HG02759 (cell line): Measurements from ENCODE around the gene CYRIA.

Experiments used
- ATAC-seq: cut with Tn5 transposase; IDR thresholded peaks from one replicate; pipeline ENCODE4 v1.9.1; 2021; ENCODE audit warnings: mild to moderate bottlenecking, moderate library complexity; ENCODE audit not compliant: unreplicated experiment

The CYRIA gene

DNA sequence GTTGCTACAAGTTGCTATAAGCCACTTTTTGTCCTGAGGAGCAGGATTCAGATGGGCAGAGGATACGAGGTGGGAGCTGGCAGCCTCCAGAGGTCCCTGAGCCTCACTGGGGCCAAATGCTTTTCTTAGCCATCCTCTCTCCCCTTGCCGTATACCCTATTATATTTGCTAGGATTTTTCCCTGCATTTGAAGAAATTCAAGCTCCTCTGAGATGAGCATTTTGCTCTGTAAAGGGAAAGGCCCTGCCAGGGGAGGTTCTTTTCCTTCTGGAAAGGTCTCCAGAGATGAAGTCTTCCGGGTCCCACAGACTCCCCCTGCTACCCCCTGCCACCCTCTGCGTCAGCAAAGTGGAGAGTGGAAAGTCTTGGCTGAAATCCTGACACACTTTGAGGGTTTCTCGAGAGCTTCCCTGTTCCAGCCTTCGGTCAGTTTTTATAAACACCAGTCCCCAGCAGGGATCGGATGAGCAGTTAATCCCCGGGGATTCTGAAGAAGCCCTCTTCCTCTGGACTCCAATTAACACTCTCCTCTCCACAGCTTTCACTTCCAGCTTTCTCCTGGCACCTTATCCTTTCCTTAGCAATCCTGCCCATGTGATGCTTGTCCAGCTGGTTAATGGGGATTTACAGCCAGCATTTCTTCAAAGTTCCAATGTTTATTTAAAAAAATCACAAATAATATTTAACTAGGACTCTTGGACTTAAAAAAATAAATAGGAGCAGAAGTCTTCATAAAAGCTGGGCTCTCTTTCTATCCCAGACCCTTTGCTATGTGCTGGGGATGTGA, 13.1 kb downstream of the CYRIA start:
- no peak for ATAC-seq

DNA sequence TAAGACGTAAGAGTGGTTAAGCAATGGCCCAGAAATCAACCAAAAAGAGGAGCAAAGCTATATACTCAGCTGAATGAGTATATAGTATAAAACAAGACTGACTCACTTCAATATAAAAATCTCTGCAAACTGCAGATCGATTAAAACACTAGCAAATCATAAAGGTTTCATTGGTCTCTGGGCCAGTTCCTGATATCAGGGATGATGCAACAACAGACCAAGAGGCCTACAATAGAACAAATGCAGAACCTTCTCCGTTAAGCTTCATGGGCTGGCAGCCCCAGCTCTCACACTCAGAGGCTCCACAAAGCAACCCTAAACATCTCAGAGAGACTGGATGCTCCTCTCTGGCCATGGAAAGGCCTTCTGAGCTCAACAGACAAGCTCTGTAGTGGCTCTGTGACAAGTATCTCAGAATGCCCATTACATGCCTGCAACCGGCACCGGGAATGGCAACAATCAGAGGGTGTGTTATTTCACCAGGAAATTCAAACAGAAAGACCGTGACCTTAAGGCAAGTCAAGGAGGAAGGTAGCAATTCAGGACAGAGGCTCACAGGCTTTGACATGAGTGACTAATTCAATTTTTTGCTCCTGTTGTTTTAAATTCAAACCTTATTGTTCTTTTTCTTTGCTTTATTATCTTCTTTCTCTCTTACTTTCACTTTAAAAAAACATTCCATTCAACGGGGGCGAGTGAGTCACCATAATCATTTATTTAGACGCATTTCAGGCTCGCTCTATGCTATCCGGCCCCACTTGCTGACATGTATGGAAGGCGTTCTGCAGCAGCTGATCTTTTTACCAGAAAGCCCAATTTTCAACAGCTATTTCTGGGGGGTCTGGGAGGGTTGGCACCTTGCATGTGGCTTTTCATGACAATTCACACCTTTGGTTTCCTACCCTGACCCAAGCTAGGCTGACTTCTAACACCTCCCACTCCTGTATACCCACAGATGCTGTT, 15.1 kb downstream of the CYRIA start:
- ATAC-seq = no peak

DNA sequence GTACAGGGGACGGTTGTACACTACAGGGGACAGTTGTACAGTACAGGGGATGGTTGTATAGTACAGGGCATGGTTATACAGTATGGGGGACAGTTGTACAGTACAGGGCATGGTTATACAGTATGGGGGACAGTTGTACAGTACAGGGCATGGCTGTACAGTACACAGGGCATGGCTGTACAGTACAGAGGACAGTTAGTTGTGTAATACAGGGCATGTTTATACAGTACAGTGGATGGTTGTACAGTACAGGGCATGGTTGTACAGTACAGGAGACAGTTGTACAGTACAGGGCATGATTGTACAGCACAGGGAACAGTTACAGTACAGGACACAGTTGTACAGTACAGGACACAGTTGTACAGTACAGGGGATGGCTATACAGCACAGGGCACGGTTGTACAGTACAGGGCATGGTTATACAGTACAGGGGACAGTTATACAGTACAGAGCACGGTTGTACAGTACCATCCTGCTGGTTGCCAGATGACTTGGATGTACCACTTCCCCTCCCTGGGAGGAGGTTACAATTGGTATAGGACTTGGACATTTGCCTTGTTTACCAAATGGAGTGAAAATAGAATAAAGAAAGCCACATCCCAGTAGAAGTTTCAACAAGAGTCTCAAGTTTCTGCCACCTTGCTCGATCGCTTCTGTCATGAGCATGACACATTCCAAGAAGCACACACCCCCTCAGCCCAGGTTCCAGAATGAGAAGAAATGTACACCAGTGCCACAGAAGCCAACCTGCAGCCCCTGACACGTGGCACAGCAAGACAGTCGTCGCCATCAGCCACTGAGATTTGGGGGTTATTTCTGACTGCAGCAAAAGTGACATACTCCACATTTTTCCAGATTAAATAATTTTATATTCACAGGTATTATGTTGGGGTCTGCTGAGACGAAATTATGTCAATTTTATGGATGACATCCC, 16.0 kb downstream of the CYRIA start:
- ATAC-seq = no peak

DNA sequence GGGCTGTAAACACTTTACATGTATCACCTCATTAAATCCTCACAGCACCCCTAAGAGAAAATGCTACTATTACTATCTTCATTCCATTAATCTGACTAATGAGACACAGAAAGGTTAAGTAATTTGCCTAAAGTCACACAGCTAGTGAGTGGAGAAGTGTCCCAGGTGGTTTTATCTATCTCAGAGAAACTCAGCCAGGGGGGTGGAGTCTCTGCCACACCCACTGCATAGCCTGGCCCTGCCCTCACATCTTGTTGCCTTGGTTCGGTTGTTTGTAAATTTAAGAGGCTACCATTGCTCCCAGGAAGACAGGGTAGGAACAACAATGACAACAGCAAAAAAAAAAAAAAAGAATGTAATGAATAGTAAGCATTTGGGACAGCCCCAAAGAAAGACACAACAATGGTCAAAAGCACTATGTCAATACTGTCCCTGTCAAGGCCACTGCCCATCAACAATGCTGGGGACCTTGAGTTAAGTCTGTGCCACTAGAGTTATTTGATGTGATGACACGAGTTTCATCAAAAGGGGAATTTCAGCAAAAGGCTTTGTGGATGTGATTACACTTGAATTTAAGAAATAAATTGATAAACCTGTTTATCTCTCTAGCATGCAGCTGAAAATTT, 17.5 kb downstream of the CYRIA start:
- ATAC-seq = no peak

DNA sequence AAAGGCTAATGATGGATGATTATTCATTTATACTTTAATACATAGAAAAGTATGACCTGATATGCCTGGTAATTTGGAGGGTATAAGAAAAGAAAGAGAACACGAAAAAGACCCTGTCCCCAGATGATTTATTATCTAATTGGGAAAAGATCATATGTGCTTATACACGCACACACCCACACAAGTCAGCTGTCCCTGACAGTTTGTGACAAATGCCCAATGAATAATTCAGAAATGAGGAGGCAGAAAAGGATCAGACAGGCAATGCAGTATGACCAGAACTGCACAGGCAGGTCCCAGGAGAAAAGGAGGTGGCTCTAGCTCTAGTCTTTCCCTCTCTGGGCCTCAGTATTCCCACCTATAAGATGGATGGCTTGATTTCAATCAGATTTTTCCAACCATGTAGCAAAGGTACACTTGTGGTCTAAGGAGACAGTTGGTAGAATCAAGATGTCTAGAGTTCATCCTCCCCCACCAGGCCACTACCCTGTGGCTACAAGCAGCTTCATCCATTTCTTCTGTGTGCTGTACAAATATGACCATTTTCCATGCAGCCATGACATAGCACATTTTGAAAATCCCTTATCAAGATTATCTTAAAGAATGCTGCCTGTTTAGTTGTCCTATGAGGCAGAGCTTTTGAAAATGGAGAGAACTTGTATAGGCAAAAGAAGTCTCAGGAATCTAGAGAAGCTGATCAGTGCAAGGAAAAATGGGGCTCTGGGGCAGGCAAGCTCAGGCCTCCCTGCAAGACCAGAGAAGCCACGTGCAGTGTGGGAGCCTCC, 19.7 kb downstream of the CYRIA start:
- no peak for ATAC-seq

DNA sequence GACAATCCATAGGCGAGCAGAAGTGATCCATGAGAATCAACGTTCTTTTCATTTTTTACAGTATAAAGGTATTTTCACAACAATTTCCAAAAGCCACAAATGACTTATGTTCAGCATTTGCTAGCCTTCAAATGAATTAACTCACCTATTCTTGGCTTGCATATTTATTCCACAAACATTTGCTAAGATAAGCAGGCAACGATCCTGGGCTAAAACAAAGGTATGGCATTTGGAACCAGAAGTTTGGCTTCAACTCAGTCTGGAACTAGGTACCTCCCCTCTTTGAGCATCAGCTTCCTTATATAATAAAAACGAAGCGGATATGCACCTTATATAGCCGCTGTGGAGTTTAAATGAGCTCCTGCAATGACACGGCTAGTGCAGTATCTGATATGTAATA, 20.5 kb downstream of the CYRIA start:
- ATAC-seq = no peak

DNA sequence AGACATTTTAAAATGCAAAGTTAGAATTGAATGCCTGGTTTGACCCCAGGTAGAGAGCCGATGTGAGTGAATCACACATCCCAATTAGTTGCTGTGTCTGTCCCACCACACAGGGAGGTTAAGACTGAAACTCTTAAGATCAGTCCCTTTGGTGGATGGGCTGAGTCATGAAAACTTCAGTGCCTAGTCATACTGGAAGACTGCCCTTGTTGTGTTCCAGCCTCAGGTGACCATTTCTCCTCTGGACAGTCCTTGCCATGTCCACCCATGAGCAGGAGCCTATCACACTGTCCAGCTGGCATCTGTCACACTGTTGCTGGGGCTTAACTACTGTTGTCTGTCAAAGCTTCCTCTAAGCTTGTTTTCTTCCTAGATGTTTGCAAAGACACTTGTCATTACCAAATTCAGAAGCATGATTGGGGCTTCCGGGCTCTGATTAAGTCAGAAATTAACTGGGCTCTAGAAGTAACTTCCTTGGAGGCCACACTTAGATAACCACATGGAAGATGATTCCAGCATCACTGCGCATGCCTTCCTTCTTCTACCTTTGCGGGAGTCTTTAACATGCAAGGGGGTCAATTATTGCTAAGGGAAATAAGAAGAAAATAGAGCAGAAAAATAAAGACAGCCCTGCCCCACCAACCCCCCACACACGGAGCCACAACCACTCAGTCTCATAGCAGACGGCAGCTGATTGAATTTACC, 21.3 kb downstream of the CYRIA start:
- no peak for ATAC-seq

DNA sequence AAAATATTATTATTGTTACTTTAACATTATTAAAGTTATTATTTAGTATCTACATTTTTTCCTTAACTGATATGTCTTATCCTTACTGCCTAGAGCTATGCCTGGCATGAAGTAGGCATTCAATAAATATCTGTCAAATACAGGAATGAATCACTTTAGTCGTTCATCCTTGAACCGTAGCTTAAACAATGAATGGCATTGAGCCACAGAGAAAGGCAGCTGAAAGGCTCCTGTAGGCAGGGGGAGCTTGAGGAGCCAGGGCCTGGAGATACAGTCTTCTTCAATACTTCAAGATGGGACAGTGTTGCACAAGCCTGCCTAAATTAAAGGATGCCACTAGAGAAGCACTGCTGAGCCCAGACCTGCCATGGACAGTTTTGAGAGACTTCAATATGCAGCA, 22.5 kb downstream of the CYRIA start:
- no peak for ATAC-seq

DNA sequence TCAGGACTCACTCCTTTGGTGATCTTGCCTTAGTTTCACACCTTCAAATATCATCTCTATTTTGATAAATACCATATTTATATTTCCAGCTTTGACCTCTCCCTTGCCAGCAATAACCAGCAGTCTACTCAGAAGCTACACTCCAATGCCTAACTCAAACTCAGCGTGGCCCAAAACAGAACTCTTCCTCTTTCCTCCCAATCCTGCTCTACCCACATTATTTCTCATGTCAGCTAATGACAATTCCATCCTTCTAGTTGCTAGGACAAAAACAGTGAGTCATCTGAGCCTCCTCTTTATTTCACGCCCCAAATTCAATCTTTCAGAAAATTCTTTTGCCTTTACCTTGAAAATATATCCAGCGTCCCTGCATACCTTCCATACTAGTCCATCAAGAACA, 23.5 kb downstream of the CYRIA start:
- no peak for ATAC-seq

DNA sequence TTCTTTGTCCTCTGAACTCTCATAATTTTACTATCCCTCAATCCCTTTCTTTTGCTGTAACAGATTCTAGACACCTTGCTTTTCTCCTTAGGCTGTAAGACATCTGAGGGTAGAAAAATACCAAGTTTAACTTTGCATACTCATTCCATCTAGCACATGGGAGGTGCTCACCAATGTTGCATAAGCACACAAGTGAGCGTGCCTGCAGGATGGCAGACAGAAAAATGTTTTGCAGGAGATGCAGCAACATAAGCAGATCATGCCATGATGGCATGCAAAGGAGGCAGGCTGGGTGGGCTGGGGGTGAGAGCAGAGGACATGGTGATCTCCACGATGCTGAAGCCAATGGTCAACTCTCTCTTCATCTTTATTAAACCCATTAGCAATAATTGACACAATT, 24.1 kb downstream of the CYRIA start:
- no peak for ATAC-seq

DNA sequence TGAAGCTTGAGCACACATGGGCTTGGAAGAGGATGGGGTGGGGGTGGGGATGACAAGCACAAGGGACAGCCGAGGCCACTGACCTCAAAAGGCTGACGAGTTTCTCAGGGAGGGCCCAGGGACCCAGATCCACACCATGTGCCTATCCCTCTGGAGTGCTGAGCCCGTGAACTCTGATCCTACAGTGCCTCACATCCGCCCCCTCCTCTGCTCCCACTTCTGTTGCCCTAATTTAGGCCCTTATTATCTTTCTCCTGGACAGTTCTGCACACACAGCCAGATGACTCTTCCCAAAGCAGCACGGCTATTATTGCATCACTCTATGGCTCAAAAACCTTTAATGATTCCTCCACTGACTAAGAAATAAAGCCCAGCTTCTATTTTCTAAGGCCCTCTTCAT, 24.8 kb downstream of the CYRIA start:
- no peak for ATAC-seq

DNA sequence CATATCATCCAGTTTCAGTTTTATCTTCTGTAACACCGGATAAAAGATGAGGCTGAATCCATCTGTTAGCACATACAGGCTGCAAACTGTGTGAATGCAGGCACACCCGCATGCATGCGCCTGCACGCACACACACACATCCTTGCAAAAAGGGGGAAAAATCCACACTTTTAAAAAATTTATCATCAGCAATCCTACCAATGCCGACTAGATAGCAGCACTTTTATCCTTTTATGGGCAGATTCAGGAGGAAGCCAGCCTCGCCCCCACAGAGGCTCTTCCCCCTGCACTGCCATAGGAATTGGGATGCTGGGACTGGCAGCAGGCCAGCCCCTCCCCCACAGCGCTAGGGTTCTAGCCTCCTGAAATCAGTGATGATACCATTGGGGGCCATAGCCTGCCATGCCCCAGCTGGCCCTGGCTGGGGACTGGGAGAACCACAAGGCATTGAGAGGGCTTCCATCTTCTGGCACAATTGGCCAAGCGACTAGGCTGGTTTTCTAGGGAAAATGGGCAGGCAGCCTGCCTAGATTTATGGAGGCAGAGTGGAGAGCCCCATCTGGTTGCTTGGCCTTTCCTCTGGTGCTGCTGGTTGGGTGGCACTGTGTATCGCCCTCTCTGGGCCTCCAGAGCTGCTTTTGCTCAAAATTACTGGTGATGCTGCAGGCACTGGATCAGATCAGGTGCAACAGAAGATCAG, 25.5 kb downstream of the CYRIA start:
- no peak for ATAC-seq

DNA sequence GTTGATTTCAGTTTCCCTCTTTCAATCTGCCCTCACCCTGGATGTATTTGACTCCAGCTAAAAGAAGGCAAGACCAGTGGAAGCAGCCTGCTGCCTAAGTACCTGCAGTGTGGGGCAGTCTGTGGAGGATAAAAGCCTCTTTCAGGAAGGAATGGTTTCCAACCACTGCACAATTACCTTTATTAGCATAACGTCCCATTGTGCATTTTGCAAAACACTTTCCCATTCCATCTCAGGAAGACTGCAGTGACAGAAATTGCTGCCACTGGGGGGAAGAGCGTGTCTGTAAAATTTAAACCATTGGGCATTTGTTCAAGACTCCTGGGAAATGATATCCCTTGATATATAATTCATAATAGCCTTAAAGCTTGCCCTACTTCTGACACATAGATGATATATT, 26.2 kb downstream of the CYRIA start:
- no peak for ATAC-seq

DNA sequence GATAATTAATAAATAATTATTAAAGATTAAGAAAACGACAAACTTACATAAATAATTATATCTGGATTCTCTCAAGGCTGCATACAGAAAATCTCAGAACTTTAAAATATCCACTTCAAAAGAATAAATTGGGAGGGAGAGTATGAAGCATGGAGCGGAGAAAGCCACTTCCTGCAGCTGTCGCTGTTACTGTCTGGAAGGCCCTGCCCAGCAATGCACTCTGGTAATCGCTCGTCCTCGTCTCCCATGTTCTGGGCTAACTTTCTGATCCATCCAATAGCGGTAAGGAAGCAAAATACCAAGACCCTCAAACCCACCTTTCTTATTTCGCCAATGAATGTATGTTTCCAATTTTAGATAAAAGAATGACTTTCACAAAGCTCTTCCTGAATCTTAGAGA, 26.7 kb downstream of the CYRIA start:
- ATAC-seq = no peak

DNA sequence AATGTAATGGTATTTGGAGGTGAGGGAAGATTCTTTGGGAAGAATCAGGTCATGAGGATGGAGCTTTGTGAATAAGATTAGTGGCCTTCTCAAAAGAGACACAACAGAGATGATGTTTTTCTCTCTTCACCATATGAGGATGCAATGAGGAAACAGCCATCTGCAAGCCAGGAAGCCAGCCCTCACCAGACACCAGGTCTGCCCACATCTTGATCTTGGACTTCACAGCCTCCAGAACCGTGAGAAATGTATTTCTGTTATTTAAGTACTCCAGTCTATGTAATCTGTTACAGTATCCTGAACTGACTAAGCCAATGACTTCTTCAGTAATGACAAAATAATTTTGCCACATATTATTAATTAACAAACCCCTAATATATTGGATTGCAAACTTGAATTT, 28.3 kb downstream of the CYRIA start:
- ATAC-seq = no peak

DNA sequence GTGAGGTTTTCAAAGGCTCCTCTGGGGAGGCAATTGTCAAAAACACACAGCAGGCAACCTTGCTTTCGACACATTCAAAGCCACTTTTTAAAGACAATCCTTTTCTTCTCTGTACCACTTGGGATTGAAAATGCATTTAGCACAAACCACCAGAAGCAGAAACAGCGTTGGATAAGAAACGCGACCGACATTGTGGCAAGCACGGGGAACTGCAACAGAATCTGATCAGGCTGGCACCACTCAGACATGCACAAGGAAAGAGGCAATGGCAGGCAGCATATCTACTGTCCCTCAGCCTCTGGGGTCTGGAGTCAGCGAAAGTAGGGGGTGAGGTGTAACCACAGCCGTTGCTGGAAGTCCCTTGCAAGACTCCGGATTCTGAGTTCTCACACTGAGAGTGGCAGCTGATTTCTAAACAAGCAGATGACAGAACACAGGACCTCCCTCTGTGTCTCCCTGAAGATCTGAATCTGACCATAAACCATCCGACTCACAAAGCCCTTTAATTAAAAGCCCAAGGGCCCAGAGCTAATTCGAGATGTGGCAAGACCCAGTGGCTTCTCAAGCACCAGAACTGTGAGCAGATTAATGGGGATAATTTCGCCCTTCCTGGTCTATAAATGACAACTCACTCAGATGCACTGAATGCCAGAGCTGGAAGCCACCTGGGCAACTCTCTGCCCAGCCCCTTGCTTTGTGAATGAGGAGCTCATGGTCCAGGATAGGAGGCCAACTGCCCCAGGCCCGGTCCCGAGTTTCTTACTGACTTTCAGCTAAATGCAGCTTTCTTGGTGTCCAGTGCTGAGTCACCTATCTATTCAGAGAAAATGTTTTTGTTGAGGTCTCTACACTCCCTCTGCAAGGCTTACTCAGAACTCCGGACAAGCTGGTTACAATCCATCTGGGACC, 29.6 kb downstream of the CYRIA start:
- ATAC-seq = no peak

DNA sequence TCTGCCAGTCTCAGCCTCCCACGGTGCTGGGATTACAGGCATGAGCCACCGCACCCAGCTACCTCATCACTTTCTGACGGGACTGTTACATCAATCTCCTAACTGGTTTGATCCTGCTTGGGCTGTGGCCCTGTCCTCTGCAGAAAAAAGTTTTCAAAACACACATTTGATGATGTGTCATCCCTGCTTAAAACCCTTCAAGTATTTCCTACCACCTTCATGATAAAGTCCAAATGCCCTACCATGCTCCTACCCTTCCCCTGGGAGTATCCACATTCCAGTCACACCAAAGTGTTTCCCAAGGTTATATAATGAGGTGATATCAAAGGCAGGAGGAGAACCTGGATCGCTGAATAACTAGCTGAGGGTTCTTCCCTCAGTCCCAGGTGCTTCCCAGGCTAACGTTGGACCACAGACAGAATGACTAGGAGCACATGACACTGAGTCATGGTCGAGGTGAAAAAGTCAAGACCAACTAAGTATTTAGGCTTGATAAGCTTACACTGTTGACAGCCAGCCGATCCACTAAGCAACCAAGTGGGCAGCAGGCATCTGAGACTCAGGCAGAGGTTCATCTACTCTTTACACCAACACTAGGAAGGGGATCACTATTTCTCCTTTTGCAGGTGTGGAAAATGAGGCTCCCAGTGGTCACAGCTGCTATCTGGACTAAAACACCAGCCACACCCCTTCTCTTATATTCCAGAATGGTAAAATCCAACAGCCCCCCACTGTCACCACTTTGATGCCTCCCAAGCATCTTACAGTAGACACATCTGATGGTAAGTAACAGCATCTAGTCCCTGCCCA, 31.8 kb downstream of the CYRIA start:
- no peak for ATAC-seq
